Hepatic stellate cell (primary cell): ENCODE results near the gene DOK6.
A peak's percentile ranks its signal among the peaks of the same experiment; 100 is the strongest.

Experiments
- DNase-seq: peaks from one replicate; pipeline ENCODE4 v3.0.0; 2011; ENCODE audit warnings: low spot score

DOK6 gene

DNA sequence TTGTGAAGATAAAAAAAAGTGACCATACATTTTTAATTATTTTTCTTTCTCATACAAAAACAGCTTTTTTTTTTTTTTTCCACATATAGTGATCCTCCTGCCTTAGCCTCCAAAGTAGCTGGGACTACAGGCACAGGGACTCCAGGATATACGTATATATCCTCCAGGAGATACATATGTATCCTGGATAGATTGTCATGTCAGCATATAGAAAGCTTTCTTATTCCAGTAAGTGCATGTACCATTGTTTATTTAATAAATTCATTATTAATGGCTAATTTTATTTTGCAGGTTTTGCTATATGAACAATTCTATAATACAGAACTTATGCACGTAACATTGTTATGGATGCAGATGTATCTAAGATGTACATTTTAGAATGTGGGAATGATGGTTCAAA is 138.7 kb downstream of the DOK6 start:
- DNase-seq = no peak

DNA sequence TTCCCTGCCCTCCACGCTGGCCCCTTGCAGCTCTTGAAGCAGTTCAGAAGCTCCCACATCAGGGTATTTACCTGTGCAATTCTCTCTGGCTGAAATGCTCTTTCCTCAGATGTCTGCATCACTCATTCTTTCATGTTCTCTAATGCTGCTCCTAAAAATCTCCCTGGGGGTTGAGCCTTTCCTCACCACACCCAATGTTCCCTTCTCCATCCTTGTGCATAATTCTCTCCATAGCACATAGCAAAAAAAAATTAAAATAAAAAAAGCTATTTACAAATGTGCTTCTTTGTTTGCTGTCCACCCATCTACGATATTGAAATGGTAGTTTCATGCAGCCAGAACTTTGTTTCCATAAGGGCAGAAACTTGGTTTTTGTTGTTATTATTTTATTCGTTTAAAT is 155.5 kb downstream of the DOK6 start:
- no peak for DNase-seq

DNA sequence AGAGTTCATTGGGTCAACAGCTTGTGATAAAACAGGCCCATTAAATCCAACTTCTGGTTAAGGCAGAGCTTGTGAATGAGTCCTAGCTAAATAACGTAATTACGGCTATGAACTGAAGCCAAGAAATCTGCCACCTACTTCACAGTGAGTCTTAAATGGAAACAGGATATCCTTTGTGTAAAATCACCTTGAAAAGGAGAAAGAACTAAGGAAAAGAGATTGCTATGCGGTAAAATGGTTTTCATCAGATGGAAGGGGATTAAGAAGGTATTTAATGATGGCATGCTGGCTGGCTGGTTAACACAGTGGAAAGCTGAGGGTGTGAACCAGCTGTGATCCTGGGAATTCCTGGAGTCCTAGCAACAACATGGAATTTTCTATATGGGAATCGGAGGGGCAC is 156.6 kb downstream of the DOK6 start:
- no peak for DNase-seq

DNA sequence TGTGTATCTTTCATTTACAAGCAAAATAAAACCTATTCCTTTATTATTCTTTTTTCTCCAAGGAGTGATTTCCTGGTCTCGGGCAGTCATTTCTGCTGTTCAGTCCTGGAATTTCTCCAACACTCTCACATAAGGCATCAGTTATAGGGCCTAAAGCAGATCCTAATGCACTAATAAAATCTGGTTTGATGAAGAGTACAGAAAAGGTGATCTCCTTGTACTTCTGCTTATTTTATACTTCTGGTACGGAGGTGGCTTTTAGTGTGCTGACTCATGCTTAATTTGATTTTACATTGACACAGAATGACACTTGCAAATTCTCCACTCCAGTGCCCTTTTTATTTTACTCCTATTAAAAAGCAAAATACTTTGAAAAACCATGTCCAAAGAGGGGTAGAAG is 157.4 kb downstream of the DOK6 start:
- no peak for DNase-seq

DNA sequence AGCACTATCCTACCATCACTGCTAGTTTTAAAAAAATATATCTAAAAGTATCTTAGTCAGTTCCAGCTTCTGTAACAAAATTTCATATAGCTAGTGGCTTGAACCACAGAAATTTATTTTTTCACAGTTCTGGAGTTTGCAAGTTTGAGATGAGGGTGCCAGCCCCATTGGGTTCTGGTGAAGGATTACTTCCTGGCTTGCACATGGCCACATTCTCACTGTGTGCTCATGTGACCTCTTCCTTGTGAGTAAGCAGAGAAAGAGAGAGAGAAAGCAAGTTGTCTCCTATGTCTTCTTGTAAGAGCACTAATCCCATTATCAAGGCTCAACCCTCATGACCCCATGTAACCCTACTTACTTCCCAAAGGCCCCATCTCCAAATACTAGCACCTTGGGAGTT is 158.9 kb downstream of the DOK6 start:
- DNase-seq = no peak

DNA sequence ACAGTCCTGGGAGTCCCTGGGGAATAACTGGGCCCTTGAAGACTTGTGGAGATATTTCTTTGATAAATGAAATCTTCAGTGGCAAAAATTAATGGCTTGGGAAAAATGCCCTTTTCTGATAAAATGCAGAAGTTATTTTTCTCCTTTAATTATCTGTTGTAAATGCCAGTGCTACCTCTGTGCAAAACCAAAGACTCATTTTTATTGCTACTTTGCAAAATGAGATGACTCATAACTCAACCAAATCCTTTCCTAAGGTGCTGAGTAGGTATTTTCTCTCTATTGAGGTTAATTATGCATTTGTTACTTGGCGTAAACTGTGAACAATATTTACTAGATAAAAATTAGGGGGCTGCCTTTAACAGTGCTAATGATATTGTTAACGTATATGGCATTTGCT is 163.9 kb downstream of the DOK6 start:
- no peak for DNase-seq

DNA sequence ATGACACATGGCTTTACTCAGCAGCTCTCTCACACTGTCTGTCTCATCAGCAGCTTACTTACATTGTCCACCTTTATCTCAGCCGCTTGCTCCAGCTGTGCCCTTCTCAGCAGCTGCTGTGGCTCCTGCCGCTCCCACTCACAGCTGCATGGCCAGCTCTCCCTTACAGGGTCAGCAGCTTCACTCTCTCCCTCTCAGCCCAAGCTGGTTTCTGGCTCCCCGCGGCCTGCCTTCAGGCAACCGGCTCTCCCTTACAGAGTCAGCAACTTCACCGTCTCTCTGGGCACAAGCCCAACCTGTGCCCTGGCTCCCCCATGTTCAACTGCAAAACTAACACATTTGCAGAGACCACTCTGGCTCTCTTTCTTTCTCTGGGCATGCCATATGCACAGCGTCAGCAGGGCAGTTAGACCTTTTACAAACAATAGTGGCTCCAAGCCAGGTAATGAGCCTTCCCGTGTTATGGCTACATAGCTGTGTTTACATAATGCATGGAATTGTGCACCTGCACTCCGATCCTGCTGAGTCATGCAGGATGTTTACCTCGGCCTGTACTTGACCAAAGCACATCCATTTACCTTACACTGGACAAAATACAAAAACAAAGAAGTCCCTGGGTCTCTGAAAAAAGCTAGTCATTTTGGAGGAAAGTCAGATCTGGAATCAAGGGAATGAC is 167.3 kb downstream of the DOK6 start:
- DNase-seq = no peak

DNA sequence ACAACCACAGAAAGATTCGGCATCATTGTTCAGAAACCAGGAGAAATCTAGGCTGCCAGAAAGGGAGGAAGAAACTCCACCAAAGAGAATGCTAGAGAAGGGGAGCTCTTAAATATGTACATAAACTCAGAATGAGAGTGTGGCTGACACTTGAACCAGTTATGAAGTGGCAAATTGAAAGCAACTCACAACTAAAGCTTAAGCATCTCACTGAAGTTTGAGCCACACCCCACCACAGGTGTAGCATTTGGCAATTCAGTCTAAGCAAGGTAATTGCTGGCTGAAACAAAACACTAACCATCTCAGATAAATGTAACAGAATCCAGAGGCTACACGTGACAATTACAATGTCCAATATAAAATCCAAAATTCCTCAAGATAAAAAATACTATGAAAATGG is 168.4 kb downstream of the DOK6 start:
- no peak for DNase-seq

DNA sequence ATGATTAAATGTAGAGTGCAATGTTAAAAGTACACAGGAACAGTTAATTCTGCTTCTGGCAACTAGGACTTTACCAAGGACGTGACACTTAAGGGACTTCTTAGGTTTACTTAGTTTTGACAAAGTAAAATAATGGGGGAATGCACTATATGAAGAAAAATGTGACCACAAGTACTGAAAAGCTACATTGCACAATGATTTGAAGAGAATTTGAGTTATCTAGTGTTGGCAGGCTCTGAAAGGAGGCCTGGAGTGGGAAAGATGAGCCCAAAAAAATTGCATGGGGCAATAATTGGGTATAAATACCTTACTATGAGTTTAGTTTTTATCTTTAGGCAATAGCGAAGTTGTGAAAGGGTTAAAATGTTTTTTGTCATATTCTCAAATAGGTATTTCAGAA is 173.7 kb downstream of the DOK6 start:
- DNase-seq = no peak

DNA sequence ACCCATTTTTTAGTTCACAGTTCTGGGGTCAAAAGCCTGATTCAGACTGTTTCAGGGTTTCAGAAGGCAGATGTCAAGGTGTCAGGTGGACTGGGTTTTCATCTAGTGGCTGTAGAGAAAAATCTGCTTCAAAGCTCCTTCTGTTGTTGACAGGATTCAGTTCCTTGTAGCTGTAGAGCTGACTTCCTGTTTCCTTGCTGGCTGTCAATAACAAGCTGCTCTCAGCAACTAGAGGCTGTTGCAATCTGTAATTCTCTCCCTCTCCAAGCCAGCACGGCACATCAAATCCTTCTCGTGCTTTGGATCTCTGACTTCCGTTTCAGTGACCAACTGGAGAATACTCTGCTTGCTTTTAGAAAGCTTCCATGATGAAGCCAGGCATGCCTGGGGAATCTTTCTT is 179.4 kb downstream of the DOK6 start:
- peak; percentile 4 for DNase-seq

DNA sequence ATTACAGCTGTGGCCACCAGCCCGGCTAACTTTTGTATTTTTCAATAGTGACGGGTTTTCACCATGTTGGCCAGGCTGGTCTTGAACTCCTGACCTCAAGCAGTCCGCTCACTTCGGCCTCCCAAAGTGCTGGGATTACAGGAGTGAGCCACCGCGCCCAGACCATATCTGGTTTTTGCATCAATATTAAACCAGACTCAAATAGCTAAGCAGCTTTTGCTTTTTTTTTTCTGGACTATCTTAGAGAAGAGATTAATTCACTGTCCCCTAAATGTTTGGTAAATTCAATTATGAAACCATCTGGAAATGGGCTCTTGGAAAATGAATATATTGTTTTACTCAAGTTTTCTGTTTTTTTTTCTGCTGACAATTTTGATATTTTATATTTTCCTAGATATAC is 183.7 kb downstream of the DOK6 start:
- no peak for DNase-seq

DNA sequence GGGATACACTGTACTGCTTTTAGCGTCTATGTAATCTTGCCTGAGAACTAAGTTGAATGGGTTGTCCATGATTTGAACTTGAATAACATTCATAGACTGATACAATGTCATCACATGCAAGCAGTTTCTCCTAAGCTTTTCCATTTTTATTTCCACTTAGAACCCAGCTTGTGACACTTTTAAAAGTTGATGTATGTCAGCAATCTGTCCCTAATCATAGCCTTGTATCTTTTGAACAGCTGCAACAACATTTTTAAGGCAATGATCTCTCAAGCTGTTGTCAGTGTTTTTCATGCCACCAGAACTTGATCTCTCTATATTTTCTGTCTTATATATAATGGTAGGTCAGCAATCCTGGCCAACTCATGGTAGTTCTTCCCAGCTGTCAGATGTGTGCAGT is 185.0 kb downstream of the DOK6 start:
- DNase-seq = no peak

DNA sequence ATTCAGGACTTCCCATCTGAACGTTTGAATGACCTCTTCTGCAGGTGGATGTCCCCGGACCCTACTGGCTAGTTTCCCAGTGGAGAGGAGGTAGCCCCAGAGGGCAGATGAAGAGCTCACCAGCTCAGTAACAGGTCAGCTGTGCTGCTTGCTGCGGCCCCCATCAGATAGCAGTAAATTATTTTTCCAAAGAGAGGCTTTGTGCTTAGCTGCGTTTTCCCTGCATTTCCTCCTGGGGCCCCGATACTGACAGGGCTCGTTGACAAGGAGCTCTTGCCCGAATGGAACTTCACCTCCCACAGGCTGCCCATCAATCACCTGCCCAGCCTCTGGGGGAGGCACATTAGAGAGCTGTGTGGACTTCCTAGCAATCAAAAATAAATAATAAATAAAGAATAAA is 185.8 kb downstream of the DOK6 start:
- DNase-seq = no peak

DNA sequence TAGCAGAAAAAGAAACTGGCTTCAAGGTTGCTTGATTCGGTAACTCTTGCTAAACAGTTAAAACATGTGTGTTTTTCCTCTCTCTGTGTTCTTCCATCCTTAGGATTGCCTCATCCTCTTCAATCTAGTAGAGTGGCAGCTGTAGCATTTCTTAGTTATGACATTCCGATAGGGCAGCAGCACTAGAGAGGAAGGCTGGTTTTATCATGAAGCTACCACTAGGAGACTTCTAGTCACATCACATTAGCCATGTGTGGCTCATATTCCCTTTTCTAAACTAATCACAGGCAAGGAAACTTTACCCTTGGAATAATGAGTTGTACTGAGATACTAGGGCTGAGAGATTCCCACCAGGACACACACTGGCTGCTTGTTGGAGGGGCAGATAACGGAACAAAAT is 187.6 kb downstream of the DOK6 start:
- DNase-seq = peak; percentile 4

DNA sequence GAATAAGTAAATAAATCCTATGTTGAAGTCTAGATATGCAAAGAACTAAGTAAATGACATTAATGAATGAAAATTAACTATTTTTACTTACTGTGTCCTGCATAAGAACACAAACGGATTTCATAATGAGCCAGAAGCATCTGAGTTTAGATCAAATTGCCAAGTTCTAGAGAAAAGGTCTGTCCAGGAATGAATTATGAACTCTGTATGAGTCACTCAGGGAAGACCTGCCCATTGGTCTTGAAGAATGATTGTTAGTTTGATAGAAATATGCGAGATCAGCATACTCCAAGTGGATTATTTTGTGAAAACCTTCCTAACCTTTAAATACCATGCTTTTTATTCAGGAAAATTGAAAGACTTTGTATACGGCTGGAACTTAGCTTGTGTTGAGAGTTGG is 189.5 kb downstream of the DOK6 start:
- no peak for DNase-seq

DNA sequence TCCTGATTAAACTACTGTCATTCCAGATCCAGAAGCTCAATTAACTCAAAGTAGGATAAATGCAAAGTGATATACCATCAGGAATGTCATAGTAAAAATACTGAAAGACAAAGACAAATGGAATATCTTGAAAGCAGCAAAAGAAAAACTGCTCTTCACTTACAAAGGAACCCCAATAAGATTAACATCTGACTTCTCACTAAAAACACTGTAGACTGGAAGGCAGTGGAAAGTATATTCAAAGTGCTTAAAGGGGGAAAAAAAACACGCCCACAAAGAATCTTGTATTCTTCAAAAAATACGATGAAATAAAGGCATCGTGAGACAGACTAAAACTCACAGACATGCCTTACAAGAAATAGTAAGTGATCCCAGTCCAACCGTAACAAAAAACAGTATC is 195.7 kb downstream of the DOK6 start:
- no peak for DNase-seq

DNA sequence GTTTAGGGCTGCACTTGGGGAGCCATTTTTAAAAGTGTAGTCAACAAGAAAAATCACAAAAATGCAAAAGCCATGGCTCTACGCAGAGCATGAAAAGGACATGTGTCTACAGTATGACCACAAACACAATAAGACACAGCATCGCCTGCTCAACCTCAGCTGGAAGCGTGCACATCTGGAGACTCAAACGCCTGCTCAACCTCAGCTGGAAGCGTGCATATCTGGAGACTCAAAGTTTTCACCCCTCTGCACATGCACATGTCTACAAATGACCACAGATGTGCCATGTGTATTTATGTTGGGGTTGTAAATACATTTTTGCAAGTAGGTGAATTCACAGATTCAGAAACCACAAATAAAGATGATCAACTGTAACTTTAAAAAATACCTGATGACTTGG is 196.9 kb downstream of the DOK6 start:
- no peak for DNase-seq

DNA sequence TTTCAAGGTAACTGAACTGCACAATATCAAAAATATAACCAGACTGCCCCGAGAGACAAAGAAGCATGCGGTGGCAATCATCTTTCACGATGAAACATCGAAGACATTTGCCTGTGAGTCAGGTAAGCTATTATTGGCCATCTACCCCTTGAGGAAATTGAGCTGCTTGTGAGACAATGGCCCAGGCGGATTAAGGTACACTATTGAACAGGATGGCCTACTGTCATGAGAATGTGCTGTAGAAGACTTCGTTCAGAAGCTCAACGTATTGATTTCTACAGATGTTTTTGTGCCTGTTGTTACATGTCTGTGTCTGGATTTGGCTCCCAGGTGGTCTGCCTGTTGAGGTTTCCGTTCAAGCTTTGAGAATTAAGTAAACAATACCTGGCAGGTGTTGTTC is 198.7 kb downstream of the DOK6 start:
- DNase-seq = no peak

DNA sequence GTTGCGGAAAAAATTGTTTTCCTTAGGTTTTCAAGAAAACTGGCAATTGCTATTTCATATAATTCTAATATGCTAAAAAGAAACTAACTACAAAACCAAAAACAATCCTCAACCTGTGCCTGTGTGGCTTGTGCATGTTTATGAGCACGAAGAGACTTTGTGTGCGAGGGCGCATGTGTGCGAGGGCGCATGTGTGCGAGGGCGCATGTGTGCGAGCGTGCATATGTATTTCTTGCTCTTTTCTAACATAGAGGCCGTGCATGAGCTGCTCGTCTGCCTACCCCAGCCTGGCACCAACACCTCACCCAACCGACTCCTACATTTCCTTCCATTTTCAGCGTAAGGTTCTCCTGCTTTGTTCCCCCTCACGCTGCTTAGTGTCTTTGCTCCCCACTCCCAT is 211.6 kb downstream of the DOK6 start:
- no peak for DNase-seq

DNA sequence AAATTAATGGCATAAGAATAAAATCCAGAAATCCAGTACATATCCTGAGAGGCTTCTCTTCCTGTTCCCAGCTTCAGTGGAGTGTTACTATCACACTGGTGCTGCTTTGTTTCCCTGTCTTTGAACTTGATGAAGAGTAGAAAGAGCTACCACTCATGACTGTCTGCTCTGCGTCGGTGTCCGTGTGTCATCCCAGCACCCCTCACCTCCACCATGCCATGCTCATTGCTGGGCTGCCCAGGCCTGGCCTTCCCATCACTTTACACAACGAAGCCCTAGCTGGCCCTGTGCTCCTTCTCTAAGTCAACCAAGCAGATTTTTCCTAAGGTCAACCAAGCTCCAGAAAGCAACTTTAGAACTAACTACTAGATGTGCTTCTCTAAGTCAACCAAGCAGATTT is 215.4 kb downstream of the DOK6 start:
- DNase-seq = no peak

DNA sequence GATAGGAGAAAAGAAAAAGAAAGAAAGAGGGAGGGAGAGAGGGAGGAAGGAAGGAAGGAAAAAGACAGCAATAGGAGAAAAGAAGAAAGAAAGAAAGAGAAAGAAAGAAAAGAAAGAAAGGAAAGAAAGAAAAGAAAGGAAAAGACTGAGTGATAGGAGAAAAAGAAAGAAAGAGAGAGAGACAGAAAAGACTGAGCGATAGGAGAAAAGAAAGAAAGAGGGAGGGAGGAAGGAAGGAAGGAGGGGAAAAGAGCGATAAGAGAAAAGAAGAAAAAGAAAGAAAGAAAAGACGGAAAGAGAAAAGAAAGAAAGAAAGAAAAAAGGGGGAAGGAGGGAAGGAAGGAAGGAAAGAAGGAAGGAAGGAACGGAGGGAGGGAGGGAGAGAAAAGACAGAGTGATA is 216.7 kb downstream of the DOK6 start:
- no peak for DNase-seq

DNA sequence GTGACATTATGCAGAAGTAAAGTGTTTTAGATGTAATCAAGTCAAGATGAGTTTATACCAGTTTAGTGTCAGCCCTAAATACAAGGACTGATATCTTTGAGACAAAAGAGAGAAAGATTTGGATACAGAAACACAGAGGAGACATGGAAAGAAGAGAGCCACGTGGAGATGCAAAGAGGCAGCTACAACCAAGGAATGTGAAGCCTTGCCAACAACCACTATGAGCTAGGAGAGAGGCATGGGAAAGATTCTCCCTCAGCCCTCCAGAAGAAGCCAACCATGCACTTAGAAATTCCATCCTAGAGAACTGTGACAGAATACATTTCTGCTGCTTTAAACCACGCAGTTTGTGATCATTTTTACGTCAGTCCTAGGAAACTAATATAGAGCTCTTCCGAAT is 217.2 kb downstream of the DOK6 start:
- DNase-seq = peak; percentile 24

DNA sequence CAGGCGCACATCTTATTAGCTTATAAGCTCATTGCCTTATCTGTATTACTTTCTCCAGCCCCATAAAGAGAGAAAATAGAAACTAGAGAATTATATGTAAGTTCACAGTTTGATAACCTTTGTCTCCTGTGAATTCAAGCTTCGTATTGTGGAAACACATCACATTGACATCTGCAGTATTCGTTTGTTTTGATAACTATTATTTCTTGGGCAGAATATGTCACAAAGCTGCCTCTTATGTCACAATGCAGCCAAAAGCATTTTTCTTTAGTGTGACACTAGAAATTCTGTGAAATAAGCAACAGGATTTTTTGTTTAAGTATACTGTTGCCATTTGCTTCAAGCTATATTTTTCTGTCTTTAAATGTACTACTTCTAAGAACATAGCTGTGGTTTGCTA is 221.5 kb downstream of the DOK6 start:
- DNase-seq = no peak

DNA sequence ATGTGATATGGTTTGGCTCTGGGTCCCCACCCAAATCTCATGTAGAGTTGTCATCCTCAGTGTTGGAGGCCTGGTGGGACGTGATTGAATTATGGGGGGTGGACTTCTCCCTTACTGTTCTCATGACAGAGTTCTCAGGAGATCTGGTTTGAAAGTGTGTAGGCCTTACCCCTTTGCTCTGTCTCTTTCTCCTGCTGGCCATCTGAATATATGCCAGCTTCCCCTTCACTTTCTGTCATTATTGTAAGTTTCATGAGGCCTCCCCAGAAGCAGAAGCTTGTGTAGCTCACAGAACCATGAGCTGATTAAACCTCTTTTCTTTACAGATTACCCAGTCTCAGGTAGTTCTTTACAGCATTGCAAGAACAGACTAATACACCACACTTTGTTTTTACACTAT is 222.3 kb downstream of the DOK6 start:
- no peak for DNase-seq

DNA sequence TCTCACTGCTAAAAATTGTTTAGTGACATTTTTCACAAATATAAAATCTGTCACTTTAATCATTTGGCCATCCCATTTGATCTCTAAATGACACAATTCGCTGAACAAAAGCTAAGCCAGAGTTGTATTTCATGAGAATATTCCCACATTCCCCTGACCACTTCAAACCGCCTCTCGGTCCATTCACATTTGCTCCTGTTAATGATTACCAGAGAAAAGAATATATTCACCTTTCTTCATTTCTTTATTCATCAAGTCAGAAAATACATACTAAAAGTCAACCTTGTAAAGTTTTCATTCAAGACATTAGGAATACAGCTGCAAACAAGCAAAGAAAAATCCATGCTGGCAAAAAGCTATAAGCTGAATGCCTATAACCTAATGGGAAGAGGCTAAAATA is 225.5 kb downstream of the DOK6 start:
- no peak for DNase-seq
